ACC112 (cell line): ENCODE data around the gene SEPTIN12.

Experiments used
- H2AFZ ChIP-seq: fragments of 200-600 bp; sonication (generic); one replicate; pipeline ENCODE4 v1.6.0; 2017; ENCODE audit warnings: antibody characterized with exemption, low read length; ENCODE audit not compliant: unreplicated experiment
- H3K27ac ChIP-seq: fragments of 200-600 bp; sonication (generic); 2 replicates; pipeline ENCODE4 v1.5.1; 2014; ENCODE audit warnings: low read depth, mild to moderate bottlenecking, antibody characterized with exemption, low read length, moderate library complexity
- H3K27me3 ChIP-seq: fragments of 200-600 bp; sonication (generic); 2 replicates; pipeline ENCODE4 v1.6.1; 2014; ENCODE audit warnings: mild to moderate bottlenecking, antibody characterized with exemption, low read length, moderate library complexity, mixed read lengths; ENCODE audit not compliant: insufficient read depth
- H3K36me3 ChIP-seq: fragments of 200-600 bp; sonication (generic); 2 replicates; pipeline ENCODE4 v1.6.1; 2016; ENCODE audit warnings: mild to moderate bottlenecking, antibody characterized with exemption, low read length, moderate library complexity, mixed read lengths; ENCODE audit not compliant: insufficient read depth
- H3K4me1 ChIP-seq: fragments of 200-600 bp; sonication (generic); one replicate; pipeline ENCODE4 v1.6.1; 2016; ENCODE audit warnings: low read length, mixed read lengths; ENCODE audit not compliant: insufficient read depth, unreplicated experiment, control insufficient read depth
- H3K4me3 ChIP-seq: fragments of 200-600 bp; sonication (generic); 2 replicates; pipeline ENCODE4 v1.5.1; 2014; ENCODE audit warnings: mild to moderate bottlenecking, low read depth, low read length
- H3K79me2 ChIP-seq: fragments of 200-600 bp; sonication (generic); one replicate; pipeline ENCODE4 v1.6.0; 2016; ENCODE audit warnings: low read length; ENCODE audit not compliant: control insufficient read depth, unreplicated experiment, insufficient read depth

The SEPTIN12 gene

DNA sequence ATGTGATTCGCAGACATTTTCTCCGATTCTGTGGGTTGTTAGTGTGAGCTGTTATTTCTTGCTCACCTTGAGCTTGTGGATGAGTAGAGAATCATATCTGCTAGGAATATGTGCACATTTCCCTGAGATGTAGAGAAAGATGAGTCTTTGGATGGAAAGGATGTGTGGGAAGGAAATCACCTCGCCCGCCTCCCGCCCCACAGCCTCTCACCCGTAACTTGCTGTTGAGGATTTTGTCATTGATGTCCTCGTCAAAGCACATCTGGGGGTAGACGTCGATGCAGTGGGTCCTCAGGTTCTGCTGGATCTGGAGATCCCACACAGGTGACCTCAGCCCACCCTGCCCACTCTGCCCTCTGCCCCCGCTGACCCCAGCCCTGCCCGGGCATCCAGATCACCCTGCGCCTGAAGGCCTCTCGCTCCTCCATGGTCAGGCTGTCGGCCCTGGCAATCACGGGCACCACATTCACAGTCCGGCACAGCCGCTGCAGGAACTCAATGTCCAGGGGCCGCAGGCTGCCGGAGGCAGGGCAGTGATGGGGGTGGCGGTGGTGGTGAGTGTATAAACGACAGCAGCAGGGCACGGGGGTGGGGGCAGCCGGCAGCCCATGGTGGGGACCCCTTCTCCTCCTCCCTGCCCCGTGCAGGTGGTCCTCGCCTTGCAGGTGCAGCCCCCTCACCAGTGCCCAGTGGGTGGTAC, 4.7 kb downstream of the SEPTIN12 start:
- no peak overlapping the region for H2AFZ ChIP-seq
- H3K36me3 ChIP-seq = no peaks in the 10 kb centered on the region
- no peaks in the 10 kb centered on the region for H3K4me1 ChIP-seq
- no peak overlapping the region for H3K27ac ChIP-seq
- H3K4me3 ChIP-seq = no peak overlapping the region
- H3K27me3 ChIP-seq = no peaks in the 10 kb centered on the region
- no peaks in the 10 kb centered on the region for H3K79me2 ChIP-seq

DNA sequence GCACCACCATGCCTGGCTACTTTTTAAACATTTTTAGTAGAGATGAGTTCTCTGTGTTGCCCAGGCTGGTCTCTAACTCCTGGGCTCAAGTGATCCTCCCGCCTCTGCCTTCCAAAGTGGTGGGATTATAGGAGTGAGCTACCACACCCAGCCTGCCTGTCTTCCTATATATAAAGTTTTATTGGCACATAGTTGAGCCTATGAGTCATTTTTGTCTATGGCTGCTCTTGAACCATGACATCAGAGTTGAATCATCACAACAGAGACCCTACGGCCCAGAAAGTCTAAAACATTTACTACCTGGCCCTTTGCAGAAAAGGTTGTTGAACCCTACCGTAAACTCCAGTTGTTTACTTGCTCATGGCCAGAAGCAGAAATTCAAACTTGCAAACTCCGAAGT, 7.9 kb downstream of the SEPTIN12 start:
- Histone ChIP-seq H2AFZ (no peak overlapping the region), H3K79me2 (no peaks in the 10 kb centered on the region), H3K4me3 (no peak overlapping the region), H3K4me1 (no peaks in the 10 kb centered on the region), H3K27me3 (no peaks in the 10 kb centered on the region), H3K36me3 (no peaks in the 10 kb centered on the region), H3K27ac (no peak overlapping the region)

DNA sequence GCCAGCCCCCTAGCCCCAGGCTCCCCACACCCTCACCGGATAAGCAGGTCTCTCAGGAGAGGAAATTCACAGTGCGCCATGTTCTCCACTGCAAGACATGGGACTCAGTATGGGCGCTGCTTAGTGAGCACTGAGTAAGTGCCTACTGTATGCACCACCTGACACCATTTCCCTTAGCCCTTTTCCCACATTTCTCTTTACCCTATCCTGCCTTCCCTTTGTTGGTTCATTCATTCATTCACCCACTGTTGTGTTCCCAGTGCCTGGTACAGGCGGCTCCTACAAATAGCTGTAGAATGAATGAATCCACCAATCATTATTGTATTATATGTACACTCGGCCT, 10.1 kb downstream of the SEPTIN12 start:
- Histone ChIP-seq H3K4me3 (no peak overlapping the region), H3K4me1 (no peaks in the 10 kb centered on the region), H2AFZ (no peak overlapping the region), H3K27ac (no peak overlapping the region), H3K79me2 (no peaks in the 10 kb centered on the region), H3K36me3 (no peaks in the 10 kb centered on the region), H3K27me3 (no peaks in the 10 kb centered on the region)

DNA sequence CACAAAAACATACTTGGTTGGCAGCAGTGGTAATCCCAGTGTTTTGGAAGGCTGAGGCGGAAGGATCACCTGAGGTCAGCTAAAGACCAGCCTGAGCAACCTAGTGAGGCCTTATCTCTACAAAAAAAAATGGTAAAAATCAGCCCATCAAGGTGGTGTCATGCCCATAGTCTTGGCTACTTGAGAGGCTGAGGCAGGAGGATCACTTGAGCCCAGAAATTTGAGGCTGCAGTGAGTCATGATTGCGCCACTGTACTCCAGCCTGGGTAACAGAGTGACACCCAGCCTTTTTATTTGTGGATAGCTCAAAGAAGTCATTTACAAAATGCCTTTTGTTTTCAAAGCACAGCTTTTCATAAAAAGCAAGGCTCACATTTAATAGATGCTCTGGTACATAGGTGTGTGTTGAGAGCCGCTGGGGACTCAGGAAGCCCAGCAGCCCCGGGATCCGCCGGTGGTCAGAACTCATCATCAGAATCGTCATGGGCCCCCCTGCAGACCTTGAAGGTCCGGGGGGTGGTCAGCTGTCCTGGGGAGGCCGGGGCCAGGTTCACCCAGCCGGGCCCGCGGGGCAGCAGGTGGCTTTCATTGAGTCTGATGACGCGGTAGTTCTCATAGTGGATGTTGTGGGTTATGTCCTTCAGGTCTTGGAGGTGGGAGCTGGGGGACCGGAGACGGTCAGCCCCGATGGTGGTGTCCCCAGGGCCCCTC, 10.7 kb downstream of the SEPTIN12 start:
- no peaks in the 10 kb centered on the region for H3K27me3 ChIP-seq
- no peaks in the 10 kb centered on the region for H3K36me3 ChIP-seq
- no peak overlapping the region for H3K27ac ChIP-seq
- no peaks in the 10 kb centered on the region for H3K79me2 ChIP-seq
- no peak overlapping the region for H3K4me3 ChIP-seq
- no peak overlapping the region for H2AFZ ChIP-seq
- H3K4me1 ChIP-seq = no peaks in the 10 kb centered on the region

DNA sequence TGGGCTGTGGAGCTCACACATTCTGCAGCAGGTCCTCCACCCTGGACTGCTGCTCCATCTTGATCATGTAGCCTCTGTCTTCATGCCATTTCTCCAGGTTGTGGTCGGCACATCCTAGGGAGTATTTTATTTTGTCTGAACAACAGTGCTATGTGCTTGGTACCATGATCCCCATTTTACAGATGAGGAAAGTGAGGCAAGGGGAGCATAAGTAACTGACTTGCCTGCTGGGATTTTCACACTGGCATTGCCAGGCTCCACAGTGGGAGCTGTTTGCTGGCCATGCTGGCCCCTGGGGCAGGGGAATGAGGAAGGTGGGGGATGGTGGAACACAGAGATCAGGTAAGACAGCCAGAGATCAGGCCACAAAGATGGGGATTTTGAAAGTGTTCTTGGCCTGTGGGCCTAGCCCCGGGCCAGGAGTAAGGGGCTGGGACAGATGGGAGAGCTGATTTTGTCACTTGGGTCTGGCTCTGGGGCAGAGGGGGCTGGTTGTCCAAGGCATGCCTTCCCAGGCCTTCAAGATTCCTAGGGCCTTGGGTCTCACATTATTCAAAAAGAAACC, 11.9 kb downstream of the SEPTIN12 start:
- H3K36me3 ChIP-seq = no peaks in the 10 kb centered on the region
- H3K4me3 ChIP-seq = no peak overlapping the region
- no peaks in the 10 kb centered on the region for H3K79me2 ChIP-seq
- no peak overlapping the region for H3K27ac ChIP-seq
- H3K27me3 ChIP-seq = no peaks in the 10 kb centered on the region
- no peaks in the 10 kb centered on the region for H3K4me1 ChIP-seq
- no peak overlapping the region for H2AFZ ChIP-seq

DNA sequence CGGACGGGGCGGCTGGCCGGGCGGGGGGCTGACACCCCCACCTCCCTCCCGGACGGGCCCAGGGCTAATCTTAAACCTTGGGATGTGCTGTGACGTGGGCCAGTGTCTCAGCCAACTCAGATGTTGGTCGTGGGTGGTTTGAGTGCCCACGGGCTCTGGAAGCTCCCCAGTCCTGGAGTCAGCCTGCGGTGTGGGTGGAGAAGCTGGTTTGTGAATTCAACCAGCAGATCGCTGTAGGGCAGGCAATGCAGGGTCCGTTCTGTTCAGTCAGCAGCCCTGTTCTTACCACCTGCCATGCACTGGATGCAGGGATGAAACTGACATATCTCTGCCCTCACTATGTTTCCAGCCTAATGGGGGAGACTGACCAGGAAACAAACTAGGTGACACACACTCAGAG, 13.1 kb downstream of the SEPTIN12 start:
- Histone ChIP-seq H3K79me2 (no peaks in the 10 kb centered on the region), H3K4me3 (no peak overlapping the region), H3K27ac (no peak overlapping the region), H3K27me3 (no peaks in the 10 kb centered on the region), H2AFZ (no peak overlapping the region), H3K4me1 (no peaks in the 10 kb centered on the region), H3K36me3 (no peaks in the 10 kb centered on the region)

DNA sequence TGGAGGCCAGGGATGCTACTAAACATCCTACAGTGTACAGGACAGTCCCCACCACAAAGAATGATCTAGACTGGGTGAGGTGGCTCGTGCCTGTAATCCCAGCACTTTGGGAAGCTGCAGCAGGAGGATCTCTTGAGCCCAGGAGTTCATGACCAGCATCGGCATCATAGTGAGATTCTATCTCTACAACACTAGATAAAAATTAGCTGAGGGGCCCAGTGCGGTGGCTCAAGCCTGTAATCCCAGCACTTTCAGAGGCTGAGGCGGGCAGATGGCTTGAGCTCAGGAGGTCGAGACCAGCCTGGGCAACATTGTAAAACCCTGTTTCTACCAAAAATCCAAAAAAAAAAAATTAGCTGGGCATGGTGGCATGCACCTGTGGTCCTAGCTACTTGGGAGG, 15.8 kb downstream of the SEPTIN12 start:
- Histone ChIP-seq H3K4me3 (no peak overlapping the region), H3K79me2 (no peaks in the 10 kb centered on the region), H3K27ac (no peak overlapping the region), H2AFZ (no peak overlapping the region), H3K27me3 (no peaks in the 10 kb centered on the region), H3K36me3 (no peaks in the 10 kb centered on the region), H3K4me1 (peaks cover 4% of the 10 kb centered on the region)

DNA sequence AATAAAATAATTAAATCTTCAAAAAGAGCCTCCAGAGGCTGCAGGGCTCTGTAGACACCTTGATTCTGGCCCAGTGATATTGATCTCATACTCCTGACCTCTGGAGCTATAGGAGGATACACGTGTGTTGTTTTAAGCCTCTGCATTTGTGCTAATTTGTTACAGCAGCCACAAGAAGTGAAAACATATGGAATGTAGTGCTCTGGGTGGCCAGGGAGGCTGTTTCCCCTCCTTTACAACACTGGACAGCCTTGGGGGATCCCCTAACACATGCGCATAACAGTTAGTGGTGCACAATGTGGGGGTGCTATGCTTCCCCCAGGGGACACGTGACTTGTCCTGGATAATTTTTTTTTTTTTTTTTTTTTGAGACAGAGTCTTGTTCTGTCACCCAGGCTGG, 16.5 kb downstream of the SEPTIN12 start:
- H3K36me3 ChIP-seq = no peaks in the 10 kb centered on the region
- no peak overlapping the region for H3K4me3 ChIP-seq
- H3K4me1 ChIP-seq = peaks cover 4% of the 10 kb centered on the region
- H3K27me3 ChIP-seq = no peaks in the 10 kb centered on the region
- H2AFZ ChIP-seq = no peak overlapping the region
- H3K79me2 ChIP-seq = peaks cover 3% of the 10 kb centered on the region
- H3K27ac ChIP-seq = no peak overlapping the region

DNA sequence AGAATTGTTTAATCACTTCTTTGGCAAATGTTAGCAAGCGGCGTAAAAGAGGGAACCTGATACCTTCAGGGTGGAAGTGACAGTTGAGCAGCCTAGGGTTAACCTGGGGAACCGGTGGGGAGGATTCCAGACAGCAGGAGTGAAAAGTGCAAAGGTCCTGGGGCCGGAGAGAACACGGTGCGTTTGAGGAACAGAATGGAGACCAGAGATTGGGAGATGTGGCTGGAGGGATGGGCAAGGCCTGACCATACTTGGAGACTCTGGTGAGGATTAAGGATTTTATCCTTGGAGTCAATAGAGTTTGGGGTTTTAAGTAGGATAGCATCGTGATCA, 18.9 kb downstream of the SEPTIN12 start:
- H3K79me2 ChIP-seq = peaks cover 24% of the 10 kb centered on the region
- peak overlapping the region; percentile 83 for H3K4me3 ChIP-seq
- no peaks in the 10 kb centered on the region for H3K27me3 ChIP-seq
- H3K4me1 ChIP-seq = peaks cover 14% of the 10 kb centered on the region
- H3K36me3 ChIP-seq = peaks cover 3% of the 10 kb centered on the region; the same call in 1 of the 2 replicates
- H2AFZ ChIP-seq = peak overlapping the region; percentile 95
- H3K27ac ChIP-seq = no peak overlapping the region

DNA sequence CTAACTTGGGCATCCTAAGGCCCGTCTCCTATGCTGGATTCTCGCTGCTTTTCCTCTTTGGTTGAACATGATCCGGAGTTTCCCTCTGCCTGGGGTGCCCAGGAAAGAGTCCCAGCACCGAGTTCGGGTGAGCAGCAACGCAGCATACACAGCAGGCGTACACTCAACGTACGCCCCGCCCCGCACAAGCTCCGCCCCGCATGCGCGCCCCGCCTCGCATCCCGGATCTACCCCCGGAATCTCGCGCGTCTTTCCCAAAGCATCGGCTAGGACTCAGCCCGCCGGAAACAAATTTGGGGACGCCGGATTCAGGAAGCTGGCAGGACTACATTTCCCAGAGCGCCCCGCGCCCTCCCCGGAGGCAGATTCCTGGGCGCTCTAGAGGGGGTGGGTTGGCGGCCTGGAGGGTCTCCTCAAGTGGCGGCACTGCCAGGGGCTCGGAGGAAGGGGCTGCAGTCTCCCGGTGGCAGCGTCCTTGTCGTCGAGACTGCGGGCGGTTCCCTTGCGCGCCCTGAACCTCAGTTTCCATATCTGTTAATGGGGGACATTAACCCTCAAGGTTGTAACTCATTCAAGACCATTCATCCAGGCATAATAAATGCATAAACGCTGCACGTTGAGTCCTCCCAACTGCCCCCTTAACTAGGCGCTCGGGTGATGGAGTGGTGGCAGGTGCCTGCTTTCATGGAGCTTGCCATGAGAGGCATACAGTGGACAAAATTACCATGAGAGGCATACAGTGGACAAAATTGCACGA, 19.4 kb downstream of the SEPTIN12 start:
- Histone ChIP-seq H3K4me1 (peaks cover 14% of the 10 kb centered on the region), H3K79me2 (peaks cover 24% of the 10 kb centered on the region), H3K27ac (peak overlapping the region; percentile 83), H3K36me3 (peaks cover 3% of the 10 kb centered on the region; the same call in 1 of the 2 replicates), H2AFZ (peak overlapping the region; percentile 95), H3K27me3 (no peaks in the 10 kb centered on the region), H3K4me3 (peak overlapping the region; percentile 83)
